Activated T-cell treated with anti-CD3 and anti-CD28 coated beads for 24 hours (primary cell): Measurements from ENCODE around the gene RADX.

Source experiments
- DNase-seq: peaks from one replicate; pipeline ENCODE4 v3.0.0-alpha.2; 2020; ENCODE audit warnings: low read depth

The RADX gene

GRCh38 chrX:106684207-106684606 is 72.4 kb downstream of the RADX start:
- DNase-seq = no peak

- no peak for DNase-seq
Observed at GRCh38 chrX:106692425-106693065, 80.8 kb downstream of the RADX start.

- no peak for DNase-seq
Observed at GRCh38 chrX:106696502-106696901, 84.7 kb downstream of the RADX start.

GRCh38 chrX:106698693-106699092 is 86.9 kb downstream of the RADX start:
- DNase-seq = no peak

- DNase-seq = no peak
Observed at GRCh38 chrX:106702636-106703035, 90.9 kb downstream of the RADX start.

- no peak for DNase-seq
Observed at GRCh38 chrX:106706466-106706865, 94.7 kb downstream of the RADX start.

GRCh38 chrX:106707771-106708454 is 96.1 kb downstream of the RADX start:
- DNase-seq = no peak

- no peak for DNase-seq
Observed at GRCh38 chrX:106710771-106711170, 99.0 kb downstream of the RADX start.

- no peak for DNase-seq
Observed at GRCh38 chrX:106711375-106711774, 99.6 kb downstream of the RADX start.

- no peak for DNase-seq
Observed at GRCh38 chrX:106716004-106716403, 104.2 kb downstream of the RADX start.

GRCh38 chrX:106716463-106716862 is 104.7 kb downstream of the RADX start:
- DNase-seq = no peak

- no peak for DNase-seq
Observed at GRCh38 chrX:106718709-106719108, 106.9 kb downstream of the RADX start.

GRCh38 chrX:106725931-106726330 is 114.2 kb downstream of the RADX start:
- no peak for DNase-seq

GRCh38 chrX:106726485-106727437 is 115.0 kb downstream of the RADX start, which contains the start of gene RNF128:
Gene RNF128 (plus strand): TSS chrX:106726701. CDS start chrX:106726914, 213 bp downstream.
- DNase-seq = no peak

- DNase-seq = no peak
Observed at GRCh38 chrX:106728337-106728736, 116.6 kb downstream of the RADX start.
